Adrenal gland (tissue), 5 donors: ENCODE data around the gene M6PR.

Experiments used
- POLR2A ChIP-seq, 2 donors: fragments of 450-650 bp; IDR thresholded peaks; one replicate each; pipeline ENCODE4 v1.6.1; 2017; ENCODE audit warnings: antibody characterized with exemption in 2 of 2, mild to moderate bottlenecking in 2 of 2, moderate library complexity in 1 of 2
- TF ChIP-seq, protein P1 (sequence below), 6 experiments: fragments of 450-650 bp in 4 of 6; fragments of 200-600 bp in 2 of 6; sonication (generic) in 1 of 6; IDR thresholded peaks; 1 replicate in 5 of 6; 2 replicates in 1 of 6; pipeline versions ENCODE4 v1.5.1 to v1.8.0; 2016 to 2021; ENCODE audit warnings: antibody characterized with exemption in 6 of 6, mild to moderate bottlenecking in 2 of 6, moderate library complexity in 1 of 6
- donor health status: DM: no; HTN: no; CAD: no.

GRCh38 chr12:8970432-8970831 is 21.0 kb upstream of the M6PR start:
- TF ChIP-seq, protein P1, sequence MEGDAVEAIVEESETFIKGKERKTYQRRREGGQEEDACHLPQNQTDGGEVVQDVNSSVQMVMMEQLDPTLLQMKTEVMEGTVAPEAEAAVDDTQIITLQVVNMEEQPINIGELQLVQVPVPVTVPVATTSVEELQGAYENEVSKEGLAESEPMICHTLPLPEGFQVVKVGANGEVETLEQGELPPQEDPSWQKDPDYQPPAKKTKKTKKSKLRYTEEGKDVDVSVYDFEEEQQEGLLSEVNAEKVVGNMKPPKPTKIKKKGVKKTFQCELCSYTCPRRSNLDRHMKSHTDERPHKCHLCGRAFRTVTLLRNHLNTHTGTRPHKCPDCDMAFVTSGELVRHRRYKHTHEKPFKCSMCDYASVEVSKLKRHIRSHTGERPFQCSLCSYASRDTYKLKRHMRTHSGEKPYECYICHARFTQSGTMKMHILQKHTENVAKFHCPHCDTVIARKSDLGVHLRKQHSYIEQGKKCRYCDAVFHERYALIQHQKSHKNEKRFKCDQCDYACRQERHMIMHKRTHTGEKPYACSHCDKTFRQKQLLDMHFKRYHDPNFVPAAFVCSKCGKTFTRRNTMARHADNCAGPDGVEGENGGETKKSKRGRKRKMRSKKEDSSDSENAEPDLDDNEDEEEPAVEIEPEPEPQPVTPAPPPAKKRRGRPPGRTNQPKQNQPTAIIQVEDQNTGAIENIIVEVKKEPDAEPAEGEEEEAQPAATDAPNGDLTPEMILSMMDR (IDR thresholded peaks at IDR 0.05): no peak
- no peak for TF ChIP-seq POLR2A (IDR thresholded peaks at IDR 0.05)
